GM12878 (cell line): ENCODE measurements around the gene ZNF672. TPM values are rescaled to one million over a fixed set of nuclear protein-coding genes. Genes with fewer than 3 reads are reported as not detected.
"Not testable (repeated sequence)": the region's sequence is repeated elsewhere in the genome, so short reads cannot be mapped to it uniquely, and the experiment has no call there.

Experiments
- ATAC-seq: fragments of 200-7000 bp; cut with Tn5 transposase; 3 replicates; pipeline ENCODE4 v1.9.1; 2020; ENCODE audit warnings: mild to moderate bottlenecking, moderate library complexity
- BruUV-seq: library from RNA; stranded (reverse); fragments of 400-500 nt; replicated peaks from 2 replicates; lab custom pipeline; 2021; lab: Mats Ljungman, UMichigan
- CTCF ChIA-PET: fragments of 300-600 bp; sonication (Branson Sonifier 250); formaldehyde crosslinking; extraction: SDS; loops from one replicate; lab custom pipeline; 2021; ENCODE audit warnings: inconsistent platforms; lab: Yijun Ruan, JAX
- POLR2A ChIA-PET: fragments of 350-600 bp; formaldehyde crosslinking; extraction: SDS; loops from one replicate; lab custom pipeline; 2021; ENCODE audit warnings: inconsistent platforms; lab: Charles Lee
- RAD21 ChIA-PET: fragments of 300-600 bp; sonication (Branson Sonifier 250); formaldehyde crosslinking; loops from one replicate; lab custom pipeline; 2023; ENCODE audit warnings: antibody characterized with exemption; ENCODE audit not compliant: unreplicated experiment; lab: Charles Lee
- SMC1A ChIA-PET: fragments of 300-600 bp; sonication (Branson Sonifier 250); formaldehyde crosslinking; loops from one replicate; lab custom pipeline; 2023; ENCODE audit not compliant: unreplicated experiment, uncharacterized antibody; lab: Charles Lee
- DNase-seq: peaks from one replicate; pipeline ENCODE4 v3.0.0-alpha.2; 2011; ENCODE audit warnings: low read depth, low spot score
- FAIRE-seq: peaks from 3 replicates; lab custom pipeline; 2011; peaks lifted over from hg19 to GRCh38; lab: Jason Lieb, UNC
- H2AFZ ChIP-seq: 2 replicates; pipeline ENCODE4 v1.6.0; 2011; ENCODE audit warnings: low read depth, low read length, control low read depth; ENCODE audit not compliant: control insufficient read depth
- H3K27ac ChIP-seq: 2 replicates; pipeline ENCODE4 v1.5.1; 2011; ENCODE audit warnings: control low read depth; ENCODE audit not compliant: control insufficient read depth, insufficient read depth
- H3K27me3 ChIP-seq, 2 experiments: replicated peaks in 1 of 2; 2 replicates each; pipeline versions ENCODE4 v1.6.0 to v1.6.1; 2011; ENCODE audit warnings: low read length in 1 of 2; ENCODE audit not compliant: control insufficient read depth in 2 of 2, insufficient read depth in 2 of 2
- H3K36me3 ChIP-seq, 2 experiments: 2 replicates each; pipeline ENCODE4 v1.5.1; 2011; ENCODE audit warnings: low read length in 1 of 2; ENCODE audit not compliant: control insufficient read depth in 2 of 2, insufficient read depth in 2 of 2
- H3K4me1 ChIP-seq: 2 replicates; pipeline ENCODE4 v1.6.1; 2011; ENCODE audit warnings: mild to moderate bottlenecking, low read length, moderate library complexity, mixed read lengths; ENCODE audit not compliant: control insufficient read depth, insufficient read depth
- H3K4me2 ChIP-seq: 2 replicates; pipeline ENCODE4 v1.6.0; 2011; ENCODE audit warnings: control low read depth; ENCODE audit not compliant: control insufficient read depth, insufficient read depth
- H3K4me3 ChIP-seq: fragments of 200-600 bp; sonication (generic); 2 replicates; pipeline ENCODE4 v1.5.1; 2016
- H3K79me2 ChIP-seq: 2 replicates; pipeline ENCODE4 v1.6.0; 2011; ENCODE audit warnings: low read length; ENCODE audit not compliant: control insufficient read depth, insufficient read depth
- H3K9ac ChIP-seq: 2 replicates; pipeline ENCODE4 v1.8.0; 2011; ENCODE audit warnings: low read length, control low read depth, mixed read lengths; ENCODE audit not compliant: control insufficient read depth, insufficient read depth
- H3K9me3 ChIP-seq: replicated peaks from 3 replicates; pipeline ENCODE4 v1.5.1; 2011; ENCODE audit warnings: mild to moderate bottlenecking, low read length; ENCODE audit not compliant: control insufficient read depth, insufficient read depth
- H4K20me1 ChIP-seq: 2 replicates; pipeline ENCODE4 v1.6.0; 2011; ENCODE audit not compliant: control insufficient read depth, insufficient read depth
- ATF7 ChIP-seq: fragments of 450-650 bp; IDR thresholded peaks from 2 replicates; pipeline ENCODE4 v1.6.1; 2016; ENCODE audit warnings: low read depth, mild to moderate bottlenecking
- ELK1 ChIP-seq: IDR thresholded peaks from 2 replicates; pipeline ENCODE4 v1.6.1; 2012; ENCODE audit warnings: low read depth, low read length, improper control_type of control experiment
- GABPA ChIP-seq: IDR thresholded peaks from 2 replicates; pipeline ENCODE4 v1.6.1; 2014; ENCODE audit warnings: antibody characterized with exemption, low read depth, mild to moderate bottlenecking, inconsistent platforms
- MTA3 ChIP-seq: IDR thresholded peaks from 2 replicates; pipeline ENCODE4 v1.6.1; 2012; ENCODE audit warnings: low read length, inconsistent platforms, borderline replicate concordance
- NR2F1 ChIP-seq: fragments of 450-650 bp; conservative IDR thresholded peaks from 2 replicates; pipeline ENCODE4 v1.6.1; 2017; ENCODE audit warnings: mild to moderate bottlenecking
- POU2F2 ChIP-seq: IDR thresholded peaks from 3 replicates; pipeline ENCODE4 v1.6.1; 2011; ENCODE audit warnings: low read depth, mild to moderate bottlenecking, low read length, borderline replicate concordance
- RELB ChIP-seq: fragments of 450-650 bp; IDR thresholded peaks from 2 replicates; pipeline ENCODE4 v1.6.1; 2017; ENCODE audit warnings: low read depth, mild to moderate bottlenecking, moderate library complexity
- RUNX3 ChIP-seq: IDR thresholded peaks from 2 replicates; pipeline ENCODE4 v1.6.1; 2012; ENCODE audit warnings: low read length, inconsistent platforms
- WGBS: methylation state at CpG from one replicate; pipeline ENCODE4 v1.1.6; 2016; ENCODE audit warnings: low lambda C conversion rate; ENCODE audit not compliant: insufficient replicate concordance, insufficient coverage; ENCODE audit errors: missing lambda C conversion rate; 5-methylcytosine and 5-hydroxymethylcytosine counted together
- in situ Hi-C: fragments of 300-500 bp; cut with MboI; formaldehyde crosslinking; loops from 9 replicates; pipeline ENCODE4 v1.14.3; 2018; ENCODE audit warnings: mixed read lengths
- intact Hi-C: fragments of 100-400 bp; cut with micrococcal nuclease; formaldehyde crosslinking; loops from one replicate; pipeline ENCODE4 v1.14.2; 2022; ENCODE audit not compliant: unreplicated experiment
- polyA plus RNA-seq, 11 experiments: library from polyadenylated mRNA; depleted of rRNA in 4 of 11; unstranded in 6 of 11; stranded (reverse) in 5 of 11; fragments of >200 nt; fragmentation: Nextera tagmentation in 4 of 11; fragmentation: Illumina TruSeq in 1 of 11; extraction: Ambion mirVana in 4 of 11; extraction: Trizol in 1 of 11; gene quantifications; 1 replicate in 1 of 11; 2 replicates in 10 of 11; pipeline versions ENCODE4 v1.2.1 to v1.2.3, GENCODE V29; 2011 to 2016; ENCODE audit warnings: inconsistent platforms in 2 of 11, missing spikeins in 2 of 11, low read depth in 1 of 11
- total RNA-seq, 4 experiments: library from RNA; depleted of rRNA in 3 of 4; stranded (reverse); fragments of >200 nt in 3 of 4; fragmentation: Illumina TruSeq in 1 of 4; extraction: Trizol in 1 of 4; gene quantifications; 2 replicates each; pipeline versions ENCODE4 v1.2.1 to v1.2.3, GENCODE V29; 2013 to 2021
- TF ChIP-seq, protein P1 (sequence below): fragments of 450-650 bp; IDR thresholded peaks from 2 replicates; pipeline ENCODE4 v1.6.1; 2016; ENCODE audit warnings: mild to moderate bottlenecking

The ZNF672 gene
- total and polyA plus RNA-seq, 10 of the 15 experiments (the other 5 are each of a cell fraction or from before 2014, with no cell fraction given): 2.9 to 51.3 (median 39.8) TPM

GRCh38 chr1:248793592-248793991 is 44.4 kb upstream of the ZNF672 start (continued):
- TF ChIP-seq POU2F2: peak; percentile 88; the same call in 2 of the 3 replicates
- TF ChIP-seq RUNX3: peak; percentile 99
- TF ChIP-seq, protein P1, sequence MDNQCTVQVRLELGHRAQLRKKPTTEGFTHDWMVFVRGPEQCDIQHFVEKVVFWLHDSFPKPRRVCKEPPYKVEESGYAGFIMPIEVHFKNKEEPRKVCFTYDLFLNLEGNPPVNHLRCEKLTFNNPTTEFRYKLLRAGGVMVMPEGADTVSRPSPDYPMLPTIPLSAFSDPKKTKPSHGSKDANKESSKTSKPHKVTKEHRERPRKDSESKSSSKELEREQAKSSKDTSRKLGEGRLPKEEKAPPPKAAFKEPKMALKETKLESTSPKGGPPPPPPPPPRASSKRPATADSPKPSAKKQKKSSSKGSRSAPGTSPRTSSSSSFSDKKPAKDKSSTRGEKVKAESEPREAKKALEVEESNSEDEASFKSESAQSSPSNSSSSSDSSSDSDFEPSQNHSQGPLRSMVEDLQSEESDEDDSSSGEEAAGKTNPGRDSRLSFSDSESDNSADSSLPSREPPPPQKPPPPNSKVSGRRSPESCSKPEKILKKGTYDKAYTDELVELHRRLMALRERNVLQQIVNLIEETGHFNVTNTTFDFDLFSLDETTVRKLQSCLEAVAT: 0 out of 2 replicates have a peak, but pooled peaks have one; percentile 24
- peak; percentile 61; the same call in 1 of the 2 replicates for TF ChIP-seq NR2F1
- TF ChIP-seq ELK1: no peak
- no peak for TF ChIP-seq ATF7
- TF ChIP-seq GABPA: 0 out of 2 replicates have a peak, but pooled peaks have one; percentile 37
- TF ChIP-seq MTA3: peak; percentile 89; the same call in 1 of the 2 replicates

GRCh38 chr1:248794663-248795062 is 43.4 kb upstream of the ZNF672 start:
- intact Hi-C loops: loop anchor here (5.0 kb wide), 2 partner anchors 37 to 367 kb away; partner anchors contain the start of gene LYPD8
- ATAC-seq, DNase-seq, H3K36me3 ChIP-seq, FAIRE-seq, H3K9ac ChIP-seq, in situ Hi-C loops, H3K4me2 ChIP-seq, H3K9me3 ChIP-seq, H3K27ac ChIP-seq, H4K20me1 ChIP-seq, BruUV-seq, H3K79me2 ChIP-seq, H3K4me3 ChIP-seq, H3K27me3 ChIP-seq, H2AFZ ChIP-seq: not testable (repeated sequence)
- ChIA-PET SMC1A (interaction anchor here (0.7 to 7.2 kb wide), 4 partner anchors 8 to 86 kb away, joined by 3 to 89 read pairs (median 6); no protein-coding TSS in a partner anchor), RAD21 (interaction anchor here (4.6 kb wide), 1 partner anchor 11 kb away, joined by 43 read pairs; no protein-coding TSS in a partner anchor), POLR2A (interaction anchor here (1.5 to 1.7 kb wide), 2 partner anchors 8 to 10 kb away, joined by 4 to 5 read pairs; no protein-coding TSS in a partner anchor), CTCF (interaction anchor here (0.9 to 1.6 kb wide), 3 partner anchors 11 to 98 kb away, joined by 3 to 16 read pairs (median 3); no protein-coding TSS in a partner anchor)
- 0 out of 2 replicates have a peak, but pooled peaks have one; percentile 33 for TF ChIP-seq RELB
- WGBS: 89% methylated on average over 5 of the region's 5 CpGs
- peaks cover 18% of the 10 kb centered on the region for H3K4me1 ChIP-seq
